ENCODE measurements around the gene TERF2IP.

The TERF2IP gene

DNA sequence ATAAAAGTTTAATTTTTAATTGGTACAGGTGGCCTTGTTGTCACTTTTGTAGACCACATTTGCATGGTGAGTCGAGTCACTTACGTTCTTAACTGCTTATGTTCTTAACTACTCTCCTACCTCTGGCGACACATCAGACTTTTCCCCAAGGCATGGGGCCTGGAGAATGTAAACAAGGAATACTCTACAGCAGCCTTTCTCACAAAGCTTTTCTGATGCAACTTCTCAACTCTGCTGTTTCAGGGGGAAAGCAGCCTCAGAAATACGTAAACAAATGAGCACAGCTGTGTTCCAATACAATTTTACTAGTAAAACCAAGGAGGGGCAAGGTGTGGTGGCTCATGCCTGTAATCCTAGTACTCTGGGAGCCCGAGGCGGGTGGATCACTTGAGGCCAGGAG is 7.0 kb upstream of the TERF2IP start:
- DNase-seq = no peak

GRCh38 chr16:75644240-75645012 is 3.1 kb upstream of the TERF2IP start:
- DNase-seq = no peak

DNA sequence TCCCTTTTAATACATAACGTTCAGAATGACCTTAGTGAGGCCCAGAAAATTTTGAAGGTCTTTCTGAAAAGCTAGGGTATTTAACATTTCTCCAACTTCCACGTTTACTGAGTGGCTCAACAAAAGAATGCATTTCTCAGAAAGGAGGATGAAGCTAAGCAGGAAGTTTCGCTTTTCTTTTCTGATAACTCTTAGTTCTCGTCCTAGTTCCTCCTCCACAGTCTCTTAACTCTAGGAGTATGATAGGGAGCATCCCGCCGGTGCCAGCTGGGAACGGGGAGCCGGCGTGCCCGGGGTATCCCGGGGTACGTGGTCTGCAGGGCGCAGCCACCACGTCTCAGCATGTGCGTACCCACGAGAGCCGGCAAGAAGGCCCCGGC is 471 bp upstream of the TERF2IP start:
- DNase-seq = peak; percentile 60

GRCh38 chr16:75648265-75649076 is 898 bp downstream of the TERF2IP start:
- DNase-seq = peak; percentile 79

DNA sequence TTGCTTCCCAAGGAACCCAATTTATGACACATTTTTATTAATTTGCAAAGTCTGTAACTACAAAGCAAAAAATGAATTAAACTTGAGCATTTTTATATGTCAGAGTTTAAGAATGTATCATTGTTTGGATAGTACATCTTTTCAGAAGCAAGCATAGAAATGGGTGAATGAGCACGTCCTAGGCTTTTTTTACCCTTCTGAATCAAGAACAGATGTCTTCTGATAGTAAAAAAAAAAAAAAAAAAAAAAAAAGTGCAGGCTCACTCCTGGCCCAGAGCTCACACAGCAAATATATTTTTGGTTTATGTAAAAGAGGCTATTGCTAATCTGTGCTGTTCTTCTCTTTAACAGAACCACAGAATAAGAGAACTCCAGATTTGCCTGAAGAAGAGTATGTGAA is 6.3 kb downstream of the TERF2IP start:
- no peak for DNase-seq

DNA sequence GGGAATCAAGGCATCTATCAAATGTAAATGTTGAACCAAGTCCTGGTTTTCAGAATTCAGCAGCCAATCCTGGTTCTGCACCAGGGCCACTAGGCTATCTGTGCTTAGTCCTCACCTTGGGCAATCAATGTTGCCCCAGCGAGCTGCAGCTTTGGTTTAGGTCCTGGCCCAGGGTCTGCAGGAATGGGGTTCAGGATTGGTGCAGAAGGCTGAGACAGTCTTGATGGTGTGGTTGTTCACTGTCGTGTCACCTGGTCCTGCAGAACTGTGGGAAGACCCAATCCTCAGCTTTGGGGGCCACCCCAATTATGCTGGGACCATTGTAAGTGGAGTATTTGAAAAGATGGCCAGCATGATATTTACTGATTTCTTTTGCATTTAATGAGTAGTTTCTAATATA is 10.6 kb downstream of the TERF2IP start:
- no peak for DNase-seq

DNA sequence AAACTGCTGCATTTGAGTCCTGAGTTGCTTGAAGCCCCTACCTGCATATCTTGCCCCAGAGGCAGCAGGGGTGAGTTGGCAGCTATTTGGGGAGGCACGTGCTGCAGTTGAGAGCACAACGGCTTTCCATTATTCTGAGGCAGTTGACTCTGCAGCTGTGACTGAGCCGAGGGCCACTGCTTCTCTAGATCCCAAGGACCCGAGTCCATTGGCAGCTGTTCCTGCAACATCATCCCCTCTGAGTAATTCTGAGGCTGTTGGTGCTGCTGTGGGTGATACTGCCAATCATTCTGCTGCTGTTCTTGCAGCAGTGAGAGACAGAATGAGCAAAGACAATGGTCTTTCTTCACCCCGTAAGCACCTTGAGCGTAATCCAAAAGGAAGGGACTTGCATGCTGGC is 12.7 kb downstream of the TERF2IP start:
- DNase-seq = no peak

GRCh38 chr16:75660726-75661302 is 13.2 kb downstream of the TERF2IP start:
- no peak for DNase-seq

DNA sequence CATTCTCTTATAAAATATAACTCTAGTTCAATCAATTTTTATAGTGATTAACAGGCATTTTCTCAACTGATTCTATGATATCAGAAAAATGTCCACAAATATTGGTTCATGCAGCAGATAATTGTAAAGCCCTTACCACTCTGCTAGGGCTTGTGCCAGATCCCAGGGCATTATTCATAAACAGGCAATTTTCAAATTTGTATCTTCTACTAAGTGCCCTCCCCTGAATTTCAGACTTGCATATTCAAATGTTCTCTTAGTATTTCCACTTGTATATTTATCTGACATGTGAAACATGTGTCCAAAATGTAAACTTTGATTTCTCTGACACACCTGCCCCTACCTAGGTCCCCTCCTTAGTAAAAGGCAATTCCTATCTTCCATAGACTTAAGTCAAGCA is 19.9 kb downstream of the TERF2IP start:
- no peak for DNase-seq

DNA sequence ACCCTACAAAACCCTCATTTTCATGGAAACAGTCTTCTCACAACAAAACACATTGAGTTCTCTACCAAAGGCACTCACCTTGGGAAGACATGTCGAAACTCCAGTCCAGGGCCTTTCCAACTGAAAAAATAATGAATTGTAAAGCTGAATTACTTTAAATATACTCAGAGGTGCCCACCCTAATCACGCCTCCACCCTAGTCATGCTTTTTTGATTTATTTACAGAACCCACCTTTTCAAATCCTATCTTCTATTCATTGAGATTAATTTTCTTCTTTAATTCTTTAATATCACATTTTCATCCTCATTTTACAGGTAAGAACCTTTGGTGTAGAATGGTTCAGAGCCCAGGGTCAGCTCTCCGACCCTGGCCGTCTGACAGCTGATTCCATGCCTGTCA is 29.3 kb downstream of the TERF2IP start, which contains the start of gene CPHXL2:
Gene CPHXL2 (minus strand): TSS at position 101 of the 400 bp plus-strand sequence. CDS start 10 bp downstream, at position 91.
- DNase-seq = no peak

GRCh38 chr16:75679366-75679765 is 31.8 kb downstream of the TERF2IP start:
- DNase-seq = no peak

DNA sequence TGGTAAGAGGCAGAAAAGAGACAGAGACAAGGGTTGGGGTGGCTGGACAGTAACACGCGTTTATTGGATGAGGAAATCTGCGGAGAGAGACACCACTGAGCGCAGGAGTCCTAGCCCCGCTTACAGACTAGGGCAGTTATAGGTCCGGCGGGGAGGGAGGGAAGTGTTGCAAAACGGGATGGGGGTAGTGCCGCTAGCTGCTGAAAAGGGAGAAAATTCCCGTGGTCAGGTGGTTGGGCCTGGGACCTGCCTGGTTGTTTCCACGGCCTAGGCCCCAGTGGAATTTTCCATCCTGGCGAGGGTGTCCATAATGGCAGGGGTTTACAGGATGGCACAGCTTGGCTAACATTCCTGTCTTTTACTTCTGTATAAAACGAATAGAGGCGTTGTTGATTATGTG is 34.7 kb downstream of the TERF2IP start:
- no peak for DNase-seq

- DNase-seq = no peak
Measured at GRCh38 chr16:75687361-75687760, 39.8 kb downstream of the TERF2IP start.

GRCh38 chr16:75695708-75696107 is 48.1 kb downstream of the TERF2IP start:
- no peak for DNase-seq

DNA sequence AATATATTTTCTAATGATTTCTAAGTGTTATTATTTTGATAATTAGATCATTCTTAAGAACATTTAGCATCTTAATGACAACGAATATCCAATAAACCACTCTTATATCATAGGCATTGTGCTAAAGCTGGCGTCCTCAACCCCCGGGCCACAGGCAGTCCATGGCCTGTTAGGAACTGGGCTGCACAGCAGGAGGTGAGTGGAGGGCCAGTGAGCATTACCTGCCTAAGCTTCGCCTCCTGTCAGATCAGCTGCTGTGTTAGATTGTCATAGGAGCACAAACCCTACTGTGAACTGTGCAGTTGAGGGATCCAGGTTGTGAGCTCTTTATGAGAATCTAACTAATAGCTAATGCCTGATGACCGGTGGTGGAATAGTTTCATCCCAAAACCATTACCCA is 50.0 kb downstream of the TERF2IP start:
- no peak for DNase-seq

DNA sequence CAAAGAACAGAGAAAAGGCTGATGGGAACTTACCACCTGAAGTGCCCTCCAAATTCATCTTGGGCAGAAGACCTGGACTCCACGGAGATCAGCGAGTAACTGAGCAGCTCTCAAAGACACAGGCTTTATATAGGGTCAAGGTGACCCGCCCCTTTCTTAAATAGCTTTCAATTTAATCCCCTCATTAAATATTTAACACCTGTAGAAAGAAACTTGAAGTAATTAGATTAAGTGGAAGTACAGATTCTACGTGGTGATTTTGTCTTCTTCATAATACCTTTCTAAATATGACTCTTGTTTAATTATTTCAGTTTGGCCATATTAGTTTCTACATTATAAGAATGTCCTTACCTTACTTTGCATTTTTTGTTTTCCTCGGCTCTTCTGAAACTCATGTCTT is 53.8 kb downstream of the TERF2IP start, which contains the start of gene DUXB:
Gene DUXB (minus strand): TSS at position 101 of the 400 bp plus-strand sequence. CDS start 43 bp downstream, at position 58.
- DNase-seq = no peak

GRCh38 chr16:75702242-75702641 is 54.7 kb downstream of the TERF2IP start:
- DNase-seq = no peak

DNA sequence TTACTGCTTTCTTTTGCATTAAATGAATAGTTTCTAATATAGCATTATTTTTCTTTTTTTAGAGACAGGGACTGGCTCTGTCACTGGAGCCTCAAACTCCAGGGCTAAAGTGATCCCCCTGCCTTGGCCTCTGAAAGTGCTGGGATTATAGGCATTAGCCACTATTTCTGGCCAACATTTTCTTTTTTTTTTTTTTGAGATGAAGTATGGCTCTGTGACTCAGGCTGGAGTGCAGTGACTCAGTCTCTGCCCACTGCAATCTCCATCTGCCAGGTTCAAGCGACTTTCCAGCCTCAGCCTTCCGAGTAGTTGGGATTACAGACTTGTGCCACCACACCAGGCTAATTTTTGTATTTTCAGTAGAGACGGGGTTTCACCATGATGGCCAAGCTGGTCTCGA is 55.7 kb downstream of the TERF2IP start:
- no peak for DNase-seq

All from inflammatory macrophage treated with lipopolysaccharide for 4 hours (primary cell).